Tibial nerve (tissue), 4 donors: ENCODE measurements around the gene TIPIN.

Experiments used
- EP300 ChIP-seq, 2 donors: sonication (generic); formaldehyde crosslinking; IDR thresholded peaks; one replicate each; pipeline ENCODE4 v1.6.1; 2017; ENCODE audit warnings: antibody characterized with exemption in 2 of 2, mild to moderate bottlenecking in 1 of 2
- POLR2A ChIP-seq, 2 donors: fragments of 450-650 bp; IDR thresholded peaks; one replicate each; pipeline ENCODE4 v1.6.1; 2017; ENCODE audit warnings: antibody characterized with exemption in 2 of 2, mild to moderate bottlenecking in 2 of 2, moderate library complexity in 2 of 2
- TF ChIP-seq, protein P1 (sequence below), 5 experiments: fragments of 200-600 bp in 3 of 5; fragments of 450-650 bp in 2 of 5; sonication (generic) in 3 of 5; IDR thresholded peaks; one replicate each; pipeline ENCODE4 v1.5.1; 2016 to 2019; ENCODE audit warnings: antibody characterized with exemption in 5 of 5, mild to moderate bottlenecking in 3 of 5, moderate library complexity in 2 of 5

DNA sequence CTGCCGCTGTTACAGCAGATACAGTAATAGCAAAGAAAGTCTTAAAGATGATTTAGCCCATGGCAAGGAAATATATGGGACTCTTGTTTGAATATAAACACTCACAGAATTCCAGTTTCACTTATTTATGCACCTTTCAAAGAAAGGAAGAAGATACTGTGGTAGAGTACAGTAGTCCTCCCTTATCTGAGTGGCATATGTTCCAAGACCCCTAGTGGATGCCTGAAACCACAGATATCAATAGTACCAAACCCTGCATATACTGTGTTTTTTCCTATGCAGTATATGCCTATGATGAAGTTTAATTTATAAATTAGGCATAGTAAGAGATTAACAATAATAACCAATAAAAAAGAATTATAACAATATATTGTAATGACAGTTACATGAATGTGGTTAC is 38.4 kb upstream of the TIPIN start:
- TF ChIP-seq POLR2A (IDR thresholded peaks at IDR 0.05) (no peak), EP300 (IDR thresholded peaks at IDR 0.05) (no peak)
- TF ChIP-seq, protein P1, sequence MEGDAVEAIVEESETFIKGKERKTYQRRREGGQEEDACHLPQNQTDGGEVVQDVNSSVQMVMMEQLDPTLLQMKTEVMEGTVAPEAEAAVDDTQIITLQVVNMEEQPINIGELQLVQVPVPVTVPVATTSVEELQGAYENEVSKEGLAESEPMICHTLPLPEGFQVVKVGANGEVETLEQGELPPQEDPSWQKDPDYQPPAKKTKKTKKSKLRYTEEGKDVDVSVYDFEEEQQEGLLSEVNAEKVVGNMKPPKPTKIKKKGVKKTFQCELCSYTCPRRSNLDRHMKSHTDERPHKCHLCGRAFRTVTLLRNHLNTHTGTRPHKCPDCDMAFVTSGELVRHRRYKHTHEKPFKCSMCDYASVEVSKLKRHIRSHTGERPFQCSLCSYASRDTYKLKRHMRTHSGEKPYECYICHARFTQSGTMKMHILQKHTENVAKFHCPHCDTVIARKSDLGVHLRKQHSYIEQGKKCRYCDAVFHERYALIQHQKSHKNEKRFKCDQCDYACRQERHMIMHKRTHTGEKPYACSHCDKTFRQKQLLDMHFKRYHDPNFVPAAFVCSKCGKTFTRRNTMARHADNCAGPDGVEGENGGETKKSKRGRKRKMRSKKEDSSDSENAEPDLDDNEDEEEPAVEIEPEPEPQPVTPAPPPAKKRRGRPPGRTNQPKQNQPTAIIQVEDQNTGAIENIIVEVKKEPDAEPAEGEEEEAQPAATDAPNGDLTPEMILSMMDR (IDR thresholded peaks at IDR 0.05), result no peak
